AG20443 (cell line): ENCODE results near the gene GPR50.

Experiments
- DNase-seq: peaks from one replicate; pipeline ENCODE4 v3.0.0; 2012; ENCODE audit warnings: low spot score, mixed read lengths

Gene GPR50

DNA sequence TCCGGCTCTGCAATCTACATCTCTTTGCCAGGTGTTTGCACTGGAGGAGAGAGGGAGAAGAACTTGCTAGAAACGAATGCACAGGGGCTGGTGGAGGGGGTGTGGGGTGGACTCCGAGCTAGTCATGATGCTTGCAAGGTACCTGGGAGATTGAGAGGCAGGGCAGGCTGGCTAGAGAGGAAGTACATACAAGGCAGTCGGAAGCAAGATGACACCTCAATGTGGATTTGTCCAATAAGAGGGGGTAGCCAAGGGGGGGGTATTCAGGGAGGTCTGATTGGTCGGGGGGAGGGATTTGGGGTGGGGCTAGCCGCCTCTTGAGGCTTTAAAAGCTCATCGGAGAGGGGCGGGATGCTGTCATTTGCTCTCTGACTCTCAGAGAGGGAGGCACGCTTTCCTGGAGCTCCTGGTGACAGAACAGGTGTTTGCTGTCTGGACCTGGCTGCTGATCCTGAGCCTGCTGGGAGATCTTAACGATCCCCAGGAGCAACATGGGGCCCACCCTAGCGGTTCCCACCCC, at the start of gene GPR50:
Gene GPR50, plus strand, starts transcription at position 354 of the 520 bp plus-strand sequence. Its CDS starts 138 bp downstream, at position 492.
- DNase-seq: no peak

DNA sequence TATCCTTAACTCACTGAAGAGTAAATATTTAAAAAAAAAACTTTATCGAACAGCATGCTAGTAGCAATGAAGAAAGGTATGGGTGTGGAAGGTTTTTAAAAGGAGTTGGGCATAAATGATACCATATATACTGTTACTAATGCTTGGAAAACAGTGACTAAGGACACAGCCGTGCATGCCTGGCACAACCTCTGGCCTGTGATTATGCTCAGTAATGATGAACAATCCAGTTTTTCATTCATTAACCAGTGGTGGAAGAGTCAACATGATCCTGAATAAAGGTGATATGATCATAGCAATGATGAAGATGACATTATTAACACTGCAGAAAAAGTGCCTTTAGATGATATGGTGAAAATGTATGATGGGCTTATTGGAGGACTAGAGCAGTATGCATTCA, 43.9 kb upstream of the GPR50 start:
- DNase-seq: no peak

DNA sequence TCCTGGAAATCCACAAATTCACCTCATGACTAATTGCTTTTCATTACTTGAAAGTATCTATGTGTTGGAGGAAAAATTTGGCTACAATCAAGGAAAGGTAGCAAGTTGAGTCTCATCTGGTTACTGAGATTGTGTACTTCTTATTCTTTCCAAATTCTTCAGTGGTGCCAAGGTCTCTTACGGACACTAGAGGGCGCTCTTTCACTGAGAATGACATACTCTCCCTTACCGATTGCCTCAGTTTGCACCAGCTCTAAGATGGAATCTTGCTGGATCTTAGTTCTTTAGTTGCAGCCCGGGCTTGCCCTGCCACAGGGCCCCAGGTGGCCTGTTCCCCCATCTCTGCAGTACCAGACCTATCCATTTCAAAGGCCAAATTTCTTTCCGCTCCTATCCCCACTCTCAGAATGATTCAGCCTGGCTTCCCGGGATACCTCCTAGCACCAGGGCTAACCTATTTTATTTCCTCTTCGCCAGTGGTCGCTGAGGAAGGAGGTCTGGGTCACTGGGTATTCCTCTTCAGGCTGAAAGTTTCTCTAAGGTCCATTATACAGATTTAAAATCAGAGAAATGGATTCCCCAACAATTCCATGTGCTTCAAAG, 24.6 kb upstream of the GPR50 start:
- DNase-seq: peak; percentile 44

DNA sequence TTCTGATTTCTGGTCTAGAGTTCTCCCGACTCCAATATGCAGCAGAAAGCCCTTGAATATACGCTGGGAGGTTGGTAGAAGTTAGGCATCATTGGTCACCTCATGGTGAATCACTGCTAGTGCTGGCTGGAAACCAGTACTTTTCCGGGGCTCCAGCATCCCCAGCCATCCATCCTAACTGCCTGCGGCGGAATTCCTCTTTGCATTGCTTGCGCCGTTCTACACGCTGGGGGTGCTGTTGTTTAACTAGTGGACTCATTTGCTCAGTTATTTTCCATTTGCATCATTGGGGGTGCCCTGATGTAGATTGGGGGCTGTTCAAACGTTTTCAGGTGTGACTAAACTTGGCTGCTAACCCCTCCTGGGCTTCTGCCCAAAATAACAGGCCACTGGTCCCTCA, 23.3 kb upstream of the GPR50 start:
- DNase-seq: peak; percentile 13

DNA sequence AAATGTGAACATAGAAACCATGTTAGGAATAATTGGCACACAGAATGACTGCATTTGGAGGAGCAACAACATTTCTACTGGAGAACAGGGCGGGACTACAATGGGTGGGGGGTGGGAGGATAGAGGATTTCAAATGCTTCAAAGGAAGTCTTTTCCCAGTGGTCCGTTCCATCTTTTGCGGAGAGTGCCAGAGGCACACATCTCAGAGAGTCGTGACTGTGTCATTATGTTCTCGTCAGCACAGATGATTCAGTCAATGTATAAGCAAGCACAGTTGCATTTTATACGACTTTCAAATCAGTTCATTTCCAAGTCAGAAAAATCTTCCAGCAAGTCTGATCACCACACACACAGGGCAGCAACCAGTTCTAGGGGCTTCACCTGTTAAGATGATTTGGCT, 22.7 kb upstream of the GPR50 start:
- DNase-seq: no peak

DNA sequence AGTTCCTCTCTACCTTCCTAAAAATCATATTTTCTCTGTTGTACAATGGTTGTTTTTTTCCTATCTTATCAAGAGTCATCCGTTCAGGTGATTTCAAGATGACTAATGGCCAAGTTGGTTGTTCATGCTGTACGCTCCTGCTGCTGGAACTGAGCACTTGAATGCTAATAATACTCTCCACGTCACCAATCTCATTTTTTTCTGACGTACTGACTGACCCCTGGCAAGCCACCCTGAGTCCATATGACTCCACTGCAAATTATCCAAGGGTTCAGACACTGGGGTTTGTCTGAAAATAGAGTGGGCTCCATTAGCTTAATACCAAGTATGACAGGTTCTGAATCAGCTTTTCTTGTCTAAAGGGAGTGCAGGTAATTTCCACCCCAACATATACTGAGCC, 21.1 kb upstream of the GPR50 start:
- no peak for DNase-seq

DNA sequence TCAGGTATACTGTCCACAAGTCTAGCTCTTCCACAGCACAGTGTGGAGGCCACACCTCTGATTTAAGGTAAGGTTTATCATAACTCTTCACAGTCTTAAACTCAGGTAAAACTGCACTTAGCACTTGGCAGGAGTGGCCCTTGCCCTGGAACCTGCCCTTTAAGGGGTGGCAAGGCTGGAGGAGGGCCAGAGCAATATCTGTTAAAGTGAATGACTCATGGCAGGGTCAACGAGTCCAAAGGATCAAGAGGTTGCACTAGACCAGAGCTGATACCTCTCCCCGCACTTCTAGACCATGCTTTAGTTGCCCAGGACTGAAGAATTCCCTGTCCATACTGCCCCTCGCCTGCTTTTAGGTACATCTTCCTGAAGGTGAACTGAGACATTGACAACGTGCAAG, 14.7 kb upstream of the GPR50 start:
- DNase-seq: no peak

DNA sequence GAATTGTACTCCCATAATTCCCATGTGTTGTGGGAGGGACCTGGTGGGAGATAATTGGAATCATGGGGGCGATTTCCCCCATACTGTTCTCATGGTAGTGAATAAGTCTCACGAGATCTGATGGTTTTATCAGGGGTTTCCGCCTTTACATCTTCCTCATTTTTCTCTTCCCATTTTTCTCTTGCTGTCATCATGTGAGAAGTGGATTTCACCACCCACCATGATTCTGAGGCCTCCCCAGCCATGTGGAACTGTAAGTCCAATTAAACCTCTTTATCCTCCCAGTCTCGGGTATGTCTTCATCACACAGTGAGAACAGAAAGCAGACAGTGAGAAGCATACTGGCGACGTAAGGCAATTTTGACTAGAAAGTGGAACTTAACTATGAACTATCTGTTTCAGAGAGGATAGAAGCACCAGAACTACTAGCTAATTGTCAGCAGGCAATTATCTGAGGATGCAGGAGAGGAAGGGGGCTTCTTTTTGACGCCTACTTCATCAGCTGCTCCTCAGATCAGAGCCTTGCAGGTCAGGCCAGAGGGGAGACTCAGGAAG, 8.5 kb upstream of the GPR50 start:
- DNase-seq: no peak

DNA sequence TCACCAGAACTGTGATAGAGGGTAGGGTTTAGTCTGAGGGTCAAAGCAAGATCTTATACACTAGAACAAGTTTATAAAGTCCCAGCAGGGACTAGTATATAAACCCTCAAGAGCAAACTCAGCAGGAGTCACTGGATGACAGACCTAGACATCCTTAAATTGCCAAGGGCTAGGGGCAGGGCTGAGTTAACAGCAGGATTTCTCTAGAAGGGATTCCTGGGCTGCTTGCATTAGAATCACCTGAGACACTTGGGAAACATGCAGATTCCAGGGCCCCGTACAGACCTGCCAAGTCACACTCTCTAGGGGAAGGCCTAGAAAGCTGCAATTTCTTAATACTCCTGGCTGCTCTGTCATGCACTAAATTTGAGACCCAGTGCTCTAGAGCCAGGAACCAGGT, 6.6 kb upstream of the GPR50 start:
- no peak for DNase-seq

DNA sequence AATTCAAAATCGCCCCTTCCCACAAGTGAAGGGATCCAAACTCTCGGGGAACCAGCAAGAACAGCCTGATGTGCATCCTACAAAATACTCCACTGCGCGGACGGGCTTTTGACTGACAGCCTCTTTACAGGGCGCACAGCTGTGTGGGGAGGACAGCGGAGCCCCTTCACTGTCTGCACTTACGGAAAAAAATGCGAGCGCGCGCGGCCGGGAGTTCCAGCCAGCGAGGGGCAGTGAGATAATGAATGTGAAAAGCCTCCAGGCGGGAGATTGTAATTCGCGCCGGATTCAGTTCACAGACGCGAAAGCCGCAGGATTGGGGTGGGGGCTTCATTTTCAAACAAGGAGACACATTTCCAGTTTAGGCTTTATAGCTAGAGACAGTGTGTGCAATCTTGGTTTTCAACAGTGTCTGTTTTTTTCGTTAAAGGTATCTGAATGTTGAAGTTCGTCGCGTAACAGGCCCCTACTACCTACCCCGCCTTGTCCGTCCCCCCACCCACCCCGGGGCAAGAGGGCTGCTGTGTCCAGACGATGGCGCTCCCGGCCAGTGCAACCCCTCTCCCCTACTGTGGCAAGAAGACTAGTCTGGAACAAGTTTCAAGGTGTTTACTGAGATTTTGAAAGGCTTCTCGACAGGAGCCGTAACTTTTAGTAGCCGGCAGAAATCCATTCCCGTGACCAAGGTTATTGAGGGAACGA, 1.7 kb upstream of the GPR50 start:
- DNase-seq: no peak

DNA sequence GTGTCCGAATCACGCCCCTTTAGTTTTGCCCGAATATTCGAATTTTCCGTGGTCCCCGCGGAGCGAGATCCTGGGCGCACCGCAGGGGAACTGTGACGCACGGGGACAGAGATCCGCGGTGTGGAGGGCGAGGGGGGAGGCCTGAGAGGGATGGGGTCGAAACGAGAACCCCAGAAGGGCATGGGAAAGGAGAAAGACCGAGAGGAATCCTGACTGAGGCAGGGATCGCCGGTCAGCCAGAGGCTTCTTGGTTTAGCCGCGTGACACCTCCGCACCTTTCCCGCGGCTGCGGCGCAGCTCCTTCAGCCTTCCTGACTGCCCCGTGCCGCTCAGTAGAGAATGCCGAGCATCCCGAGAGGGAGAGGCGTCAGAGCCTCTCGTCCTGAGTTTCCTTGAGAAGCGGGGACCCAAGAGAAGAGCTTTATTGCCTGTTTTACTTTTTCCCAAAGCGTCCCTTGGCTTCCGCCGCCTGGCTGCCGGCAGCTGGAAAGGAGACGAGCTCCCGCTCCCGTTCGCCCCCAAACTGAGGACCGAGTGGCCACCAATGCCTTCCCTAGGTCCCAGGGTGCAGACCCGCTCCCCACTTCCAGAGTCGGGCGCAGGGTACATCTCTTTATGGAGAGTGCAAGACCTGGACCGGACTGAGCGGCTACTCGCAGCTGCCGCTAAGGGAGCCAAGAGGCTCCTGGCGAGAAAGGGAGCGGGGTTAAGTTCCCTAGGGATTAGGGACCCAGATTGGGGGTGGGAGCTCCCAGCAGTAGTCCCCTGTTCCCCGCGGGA, 911 bp upstream of the GPR50 start:
- DNase-seq: no peak

DNA sequence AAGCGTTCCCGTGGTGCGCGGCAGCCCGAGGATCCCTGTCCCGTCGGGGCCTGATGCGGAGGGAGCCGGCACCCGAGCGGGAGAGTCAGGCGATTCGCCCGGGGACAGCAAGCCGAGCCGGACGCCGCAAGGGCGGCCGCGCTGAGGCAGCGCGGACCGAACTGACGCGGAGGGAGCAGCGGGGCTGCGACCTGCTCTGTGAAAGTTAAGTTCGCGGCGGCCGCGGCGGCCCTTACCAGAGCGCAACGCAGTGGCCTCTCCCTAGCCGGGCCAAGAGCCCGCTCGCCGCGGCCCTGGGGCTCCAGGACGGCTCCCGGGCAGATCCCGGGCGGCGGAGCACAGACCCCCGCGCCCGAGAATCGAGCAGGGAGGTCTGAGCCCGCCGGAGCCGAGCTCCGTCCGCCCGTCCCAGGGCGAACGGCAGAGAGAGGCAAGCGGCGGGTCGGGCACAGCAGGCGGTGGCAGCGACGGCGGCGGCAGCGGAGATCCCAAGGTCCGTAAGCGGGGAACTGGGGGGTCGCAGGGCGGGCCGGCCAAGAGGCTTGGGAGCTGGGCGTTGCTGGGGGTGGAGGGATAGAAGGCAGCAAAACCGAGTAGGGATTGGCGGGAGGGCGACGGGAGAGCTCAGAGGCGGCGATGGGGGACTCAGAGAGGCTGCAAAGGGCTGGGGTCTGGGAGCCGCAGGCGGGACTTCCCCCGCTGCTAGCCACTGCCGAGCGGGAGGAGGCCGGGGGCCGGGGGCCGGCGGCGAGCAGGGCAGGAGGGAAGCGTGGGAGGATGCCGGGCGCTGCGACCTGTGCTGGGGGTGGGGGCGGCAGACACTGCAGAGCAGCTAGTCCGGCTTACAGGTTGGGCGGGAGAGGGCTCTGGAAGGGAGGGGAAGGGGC, 1.0 kb downstream of the GPR50 start:
- DNase-seq: peak; percentile 11

DNA sequence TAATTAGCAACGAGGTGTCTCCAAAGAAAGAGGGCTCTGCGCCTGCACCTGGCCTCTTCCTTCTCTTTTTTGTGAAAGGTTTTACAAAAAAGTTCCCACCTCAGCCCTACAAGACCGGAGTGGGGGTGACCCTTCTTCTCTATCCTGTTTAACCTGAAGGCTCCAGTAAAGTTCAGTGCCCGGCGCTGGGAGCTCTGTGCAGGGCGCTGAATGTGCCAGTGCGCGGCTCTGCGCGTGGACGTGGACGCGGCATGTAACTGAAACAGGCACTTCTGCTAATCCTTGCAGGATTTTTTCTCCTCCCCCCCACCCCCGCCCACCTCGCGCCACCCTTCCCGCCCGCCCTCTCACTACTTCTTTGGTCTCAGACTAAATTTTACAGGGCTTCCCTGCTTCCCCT, 2.4 kb downstream of the GPR50 start:
- DNase-seq: no peak

DNA sequence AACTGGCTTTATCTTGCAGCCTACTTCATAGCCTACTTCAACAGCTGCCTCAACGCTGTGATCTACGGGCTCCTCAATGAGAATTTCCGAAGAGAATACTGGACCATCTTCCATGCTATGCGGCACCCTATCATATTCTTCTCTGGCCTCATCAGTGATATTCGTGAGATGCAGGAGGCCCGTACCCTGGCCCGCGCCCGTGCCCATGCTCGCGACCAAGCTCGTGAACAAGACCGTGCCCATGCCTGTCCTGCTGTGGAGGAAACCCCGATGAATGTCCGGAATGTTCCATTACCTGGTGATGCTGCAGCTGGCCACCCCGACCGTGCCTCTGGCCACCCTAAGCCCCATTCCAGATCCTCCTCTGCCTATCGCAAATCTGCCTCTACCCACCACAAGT, 4.0 kb downstream of the GPR50 start:
- DNase-seq: no peak

DNA sequence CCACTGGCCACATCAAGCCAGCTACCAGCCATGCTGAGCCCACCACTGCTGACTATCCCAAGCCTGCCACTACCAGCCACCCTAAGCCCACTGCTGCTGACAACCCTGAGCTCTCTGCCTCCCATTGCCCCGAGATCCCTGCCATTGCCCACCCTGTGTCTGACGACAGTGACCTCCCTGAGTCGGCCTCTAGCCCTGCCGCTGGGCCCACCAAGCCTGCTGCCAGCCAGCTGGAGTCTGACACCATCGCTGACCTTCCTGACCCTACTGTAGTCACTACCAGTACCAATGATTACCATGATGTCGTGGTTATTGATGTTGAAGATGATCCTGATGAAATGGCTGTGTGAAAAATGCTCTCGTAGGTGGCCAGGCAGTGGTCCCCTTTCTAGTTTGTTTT, 4.7 kb downstream of the GPR50 start:
- DNase-seq: no peak

DNA sequence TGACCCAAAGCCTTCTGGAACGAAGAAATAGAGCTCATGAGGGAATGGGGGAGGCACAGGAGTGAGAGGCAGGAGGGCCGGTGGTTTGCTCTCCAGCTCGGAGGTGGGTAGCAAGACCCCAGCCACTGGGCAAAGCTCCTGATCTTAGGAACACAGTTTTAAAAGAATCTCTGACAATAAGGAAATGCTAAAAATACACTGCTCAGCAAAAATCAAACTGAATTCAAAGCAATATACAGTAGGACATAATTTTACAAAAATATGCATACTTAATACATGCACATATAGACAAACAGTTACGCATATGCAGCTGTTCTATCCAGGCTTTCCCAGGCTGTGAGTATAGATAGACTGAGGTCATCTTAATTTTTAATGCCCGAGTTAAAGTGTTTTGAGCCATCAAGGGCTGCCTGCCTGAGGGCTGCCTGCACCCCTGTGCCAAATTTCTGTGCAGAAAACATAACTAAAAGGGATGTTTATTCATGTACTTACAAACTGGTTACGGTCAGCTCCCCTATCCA, 6.9 kb downstream of the GPR50 start:
- no peak for DNase-seq

DNA sequence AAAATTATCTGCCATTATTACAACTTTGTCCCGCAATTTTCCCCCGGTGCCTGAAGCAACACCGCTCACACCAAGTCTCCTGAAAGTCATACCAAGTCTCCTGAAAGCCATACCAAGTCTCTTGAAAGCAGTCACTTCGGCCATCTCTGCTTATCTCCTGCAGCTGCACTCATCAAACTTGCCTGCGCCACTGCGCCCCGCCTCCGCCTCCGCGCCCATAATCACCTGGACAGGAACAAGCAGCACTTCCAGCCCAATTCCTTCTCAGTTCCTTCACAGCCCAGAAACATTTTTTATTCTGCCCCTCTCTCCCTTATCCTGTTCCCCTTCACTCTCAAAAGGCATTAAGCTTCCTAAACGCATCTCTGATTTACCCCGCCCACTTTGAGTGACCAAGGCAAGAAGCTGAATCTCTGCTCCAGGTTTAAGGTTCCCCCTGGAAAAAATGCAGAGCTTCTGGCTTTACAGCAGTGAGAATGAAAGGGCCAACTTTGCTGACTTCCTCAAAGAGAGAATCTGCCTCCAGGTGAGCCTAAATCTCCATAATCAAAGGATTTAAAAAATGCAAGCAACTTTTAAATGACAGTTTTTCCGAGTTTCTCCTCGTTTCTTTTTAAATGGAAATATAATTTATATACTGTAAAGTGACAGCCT, 7.7 kb downstream of the GPR50 start:
- no peak for DNase-seq

DNA sequence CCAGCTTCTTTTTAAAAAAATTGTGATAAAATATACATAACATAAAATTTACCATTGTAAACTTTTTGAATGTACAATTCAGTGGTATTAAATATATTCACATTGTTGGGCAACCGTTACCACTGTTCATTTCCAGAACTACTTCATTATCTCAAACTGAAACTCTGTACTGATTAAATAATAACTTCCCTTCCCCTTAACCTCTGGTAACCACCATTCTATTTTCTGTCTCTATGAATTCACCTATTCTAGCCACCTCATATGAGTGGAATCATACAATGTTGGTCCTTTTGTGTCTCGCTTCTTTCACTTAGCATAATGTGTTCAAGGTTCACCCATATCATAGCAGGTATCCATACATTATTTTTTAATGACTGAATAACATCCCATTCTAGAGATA, 8.3 kb downstream of the GPR50 start:
- DNase-seq: no peak

DNA sequence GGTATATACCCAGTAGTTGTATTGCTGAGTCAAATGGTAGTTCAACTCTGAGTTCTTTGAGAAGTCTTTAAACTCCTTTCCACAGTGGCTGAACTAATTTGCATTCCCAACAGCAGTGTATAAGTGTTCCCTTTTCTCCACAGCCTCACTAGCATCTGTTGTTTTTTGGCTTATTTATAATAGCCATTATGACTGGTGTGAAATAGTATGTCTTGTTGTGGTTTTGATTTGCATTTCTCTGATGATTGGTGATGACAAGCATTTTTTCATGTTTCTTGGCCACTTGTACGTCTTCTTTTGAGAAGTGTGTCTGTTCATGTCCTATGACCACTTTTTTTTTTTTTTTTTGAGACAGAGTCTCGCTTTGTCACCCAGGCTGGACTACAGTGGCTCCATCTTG, 30.5 kb downstream of the GPR50 start:
- no peak for DNase-seq

DNA sequence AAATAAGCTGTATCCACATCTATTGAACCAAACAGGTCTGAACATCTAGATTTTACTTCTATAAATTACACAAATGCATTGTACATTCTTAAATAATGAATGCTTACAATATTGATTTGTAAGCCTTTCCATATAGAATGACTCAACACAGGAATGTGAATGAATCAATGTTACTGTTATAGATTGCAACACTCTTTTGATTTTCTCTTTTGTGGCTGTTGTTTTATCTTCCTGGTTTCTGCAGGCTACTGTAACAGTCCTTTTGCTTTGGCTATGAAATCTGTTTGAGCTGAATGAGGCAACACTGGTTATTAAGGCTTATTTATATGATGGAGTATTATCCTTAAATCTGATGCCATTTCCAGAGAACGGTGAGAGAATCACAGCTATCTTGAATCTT, 49.5 kb downstream of the GPR50 start:
- no peak for DNase-seq

DNA sequence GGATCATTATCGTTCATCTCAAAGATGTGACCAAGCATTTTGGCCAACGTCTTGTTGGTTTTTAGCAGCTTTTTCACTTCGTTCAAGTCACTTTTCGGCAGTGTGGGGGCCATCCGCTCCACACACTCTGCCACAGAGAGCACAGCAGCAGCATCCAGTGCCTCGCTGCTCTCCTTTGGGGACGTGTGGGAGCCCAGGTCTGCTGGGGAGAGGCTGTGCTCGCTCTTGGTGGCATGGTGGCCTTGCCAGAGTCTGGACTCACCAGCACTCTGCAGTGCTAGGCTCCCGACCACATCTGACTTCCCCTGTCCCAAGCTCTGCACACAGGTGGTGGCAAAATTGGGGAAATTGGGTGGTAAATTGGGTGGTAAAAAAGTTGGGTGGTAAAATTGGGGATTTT, 50.6 kb downstream of the GPR50 start:
- DNase-seq: no peak
